H7 (cell line): ENCODE results near the gene KYAT1. TPM values are rescaled to one million over a fixed set of nuclear protein-coding genes. Genes with fewer than 3 reads are reported as not detected.
A peak's percentile ranks its signal among the peaks of the same experiment; 100 is the strongest.

Source experiments
- DNase-seq: peaks from one replicate; pipeline ENCODE4 v3.0.0; 2012
- H3K27me3 ChIP-seq: 2 replicates; pipeline ENCODE4 v1.6.0; 2011; ENCODE audit warnings: mild to moderate bottlenecking, low read length; ENCODE audit not compliant: control insufficient read depth, insufficient read depth
- H3K36me3 ChIP-seq: replicated peaks from 2 replicates; pipeline ENCODE4 v1.5.1; 2011; ENCODE audit warnings: low read length; ENCODE audit not compliant: control insufficient read depth, insufficient read depth
- H3K4me3 ChIP-seq: 2 replicates; pipeline ENCODE4 v1.5.1; 2011; ENCODE audit warnings: low read depth, mild to moderate bottlenecking, control low read depth, low read length, moderate library complexity; ENCODE audit not compliant: insufficient read depth
- total RNA-seq: library from RNA; depleted of rRNA; stranded (reverse); fragments of >200 nt; shearing (Covaris generic); gene quantifications from 2 replicates; pipeline ENCODE4 v1.2.3, GENCODE V29; 2014

The KYAT1 gene
- total RNA-seq, 1 experiment from 2014 or later = 47.9 TPM

GRCh38 chr9:128899566-128900322, 18.0 kb upstream of the KYAT1 start:
- peaks cover 2% of the 10 kb centered on the region; the same call in 1 of the 2 replicates for H3K36me3 ChIP-seq
- no peak for DNase-seq
- H3K27me3 ChIP-seq = no peaks in the 10 kb centered on the region
- H3K4me3 ChIP-seq = no peak overlapping the region

- no peaks in the 10 kb centered on the region for H3K27me3 ChIP-seq
- no peak for DNase-seq
- H3K36me3 ChIP-seq = peaks cover 2% of the 10 kb centered on the region; the same call in 1 of the 2 replicates
- no peak overlapping the region for H3K4me3 ChIP-seq
These were observed 17.3 kb upstream of the KYAT1 start for GRCh38 chr9:128898845-128899565.

DNA sequence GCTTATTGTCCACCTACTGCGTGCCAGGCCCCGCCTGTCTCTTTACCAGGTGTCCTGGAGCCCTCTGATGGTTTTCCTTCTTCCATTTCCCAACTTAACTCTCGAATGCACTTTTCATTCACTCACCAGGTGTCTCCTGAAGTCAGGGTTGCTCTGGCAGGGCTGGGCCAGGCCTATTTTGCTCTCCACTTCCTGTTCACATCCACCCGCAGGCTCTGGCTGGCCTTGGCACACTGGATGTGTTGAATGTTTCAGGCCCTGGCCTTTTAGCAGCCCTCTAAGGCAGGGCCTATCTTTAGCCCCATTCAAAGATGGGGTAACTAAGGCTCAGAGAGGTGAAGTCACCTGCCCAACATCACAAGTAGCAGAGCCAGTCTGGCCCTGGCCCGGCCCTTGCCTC, 16.6 kb upstream of the KYAT1 start:
- Histone ChIP-seq H3K27me3 (no peaks in the 10 kb centered on the region), H3K4me3 (no peak overlapping the region), H3K36me3 (peaks cover 2% of the 10 kb centered on the region)
- no peak for DNase-seq

GRCh38 chr9:128895556-128895955, 13.8 kb upstream of the KYAT1 start:
- peak; percentile 80 for DNase-seq
- Histone ChIP-seq H3K4me3 (no peak overlapping the region), H3K27me3 (no peaks in the 10 kb centered on the region), H3K36me3 (peaks cover 6% of the 10 kb centered on the region)

GRCh38 chr9:128894764-128895163, 13.0 kb upstream of the KYAT1 start:
- H3K4me3 ChIP-seq = no peak overlapping the region
- no peak for DNase-seq
- peaks cover 6% of the 10 kb centered on the region for H3K36me3 ChIP-seq
- H3K27me3 ChIP-seq = no peaks in the 10 kb centered on the region

DNA sequence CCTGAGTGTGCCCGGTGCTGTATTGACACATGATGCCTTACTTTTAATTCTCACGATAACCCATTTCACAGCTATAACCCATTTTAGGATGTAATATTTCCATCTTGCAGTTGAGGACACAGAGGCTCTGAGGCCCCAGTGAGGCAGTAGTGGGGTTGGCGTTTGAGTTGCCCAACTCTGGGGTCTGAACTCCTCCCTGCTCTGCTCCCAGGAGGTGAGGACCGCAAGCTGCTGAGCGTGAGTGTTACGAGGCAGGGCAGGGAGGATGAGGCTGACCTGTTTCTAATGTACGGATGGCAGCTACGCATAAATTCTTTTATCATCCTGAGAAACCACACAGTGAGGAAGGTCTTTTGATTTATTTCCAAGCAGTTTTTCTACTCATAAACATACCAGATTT, 11.6 kb upstream of the KYAT1 start:
- Histone ChIP-seq H3K27me3 (no peaks in the 10 kb centered on the region), H3K36me3 (peaks cover 10% of the 10 kb centered on the region), H3K4me3 (no peak overlapping the region)
- DNase-seq = peak; percentile 11

DNA sequence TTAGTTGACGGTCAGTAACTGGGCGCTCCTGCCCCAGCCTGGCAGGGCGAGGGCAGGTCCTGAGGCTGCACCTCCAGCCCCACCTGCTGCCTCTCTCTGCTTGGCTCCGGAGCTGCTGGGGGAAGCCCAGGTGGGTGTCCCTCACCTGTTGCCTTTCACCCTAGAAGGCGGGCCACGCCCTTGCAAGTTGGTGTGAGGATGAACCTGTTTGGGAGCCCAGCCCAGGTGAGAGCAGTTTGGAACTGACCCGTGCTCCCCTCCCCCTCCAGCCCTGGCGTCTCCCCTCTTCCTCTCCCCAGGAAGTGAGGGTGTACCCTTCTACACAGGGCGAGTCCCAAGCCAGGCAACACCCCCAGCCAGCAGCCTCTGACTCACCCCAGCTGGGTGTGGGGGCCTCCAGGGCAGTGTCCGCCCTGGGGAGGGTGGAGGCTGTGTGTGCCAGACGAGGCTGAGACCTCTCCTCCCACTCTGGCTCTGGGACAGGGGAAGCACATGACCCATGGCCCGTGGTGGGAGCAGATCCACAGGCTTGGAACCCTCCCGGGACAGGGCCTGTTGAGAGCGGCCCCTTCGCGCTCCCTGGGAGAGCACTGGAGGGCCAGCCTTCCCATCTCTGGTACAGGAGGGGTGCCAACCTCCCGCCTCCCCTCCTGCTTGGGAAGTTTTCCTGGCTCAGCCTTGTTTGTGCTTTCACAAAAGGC, 10.6 kb upstream of the KYAT1 start:
- no peaks in the 10 kb centered on the region for H3K27me3 ChIP-seq
- H3K4me3 ChIP-seq = no peak overlapping the region
- peak; percentile 47 for DNase-seq
- peaks cover 10% of the 10 kb centered on the region for H3K36me3 ChIP-seq

DNA sequence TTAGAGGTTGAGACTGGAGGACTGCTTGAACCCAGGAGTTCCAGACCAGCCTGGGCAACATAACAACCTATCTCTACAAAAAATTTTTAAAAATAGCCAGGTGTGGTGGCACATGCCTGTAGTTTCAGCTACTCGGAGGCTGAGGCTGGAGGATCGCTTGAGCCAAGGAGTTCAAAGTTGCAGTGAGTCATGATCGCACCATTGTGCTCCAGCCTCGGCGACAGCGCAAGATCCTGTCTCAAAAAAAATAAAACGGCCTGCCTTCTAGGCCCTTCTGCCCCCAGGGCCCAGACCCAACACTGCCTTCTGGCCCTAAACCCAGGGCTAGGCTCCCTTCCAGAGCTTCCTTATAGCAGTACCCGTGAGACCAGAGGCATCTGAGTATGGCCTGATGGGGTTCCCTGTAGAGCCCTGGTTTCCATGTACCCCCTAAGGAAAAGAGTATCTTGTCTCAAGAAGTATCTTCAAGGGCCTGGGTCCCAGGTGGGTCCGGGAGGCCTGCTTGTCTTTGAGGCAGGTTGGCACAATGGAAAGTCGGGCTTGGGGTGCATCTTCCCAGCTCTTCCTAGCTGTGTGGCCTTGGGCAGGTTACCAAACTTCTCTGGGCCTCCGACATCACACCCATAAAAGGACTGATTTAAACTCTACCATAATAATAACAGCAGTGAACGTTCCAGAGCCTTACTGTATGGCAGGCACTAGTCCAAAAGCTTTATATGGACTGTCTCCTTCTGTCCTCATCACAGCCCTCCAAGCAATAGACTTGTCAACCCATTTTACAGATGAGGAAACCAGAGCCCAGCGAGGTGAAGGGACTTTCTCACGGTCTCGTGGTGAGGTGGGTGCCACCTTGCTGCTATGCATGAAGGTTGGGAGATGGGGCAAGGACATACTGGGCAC, 9.8 kb upstream of the KYAT1 start:
- H3K36me3 ChIP-seq = peaks cover 12% of the 10 kb centered on the region
- no peaks in the 10 kb centered on the region for H3K27me3 ChIP-seq
- peak; percentile 9 for DNase-seq
- no peak overlapping the region for H3K4me3 ChIP-seq

DNA sequence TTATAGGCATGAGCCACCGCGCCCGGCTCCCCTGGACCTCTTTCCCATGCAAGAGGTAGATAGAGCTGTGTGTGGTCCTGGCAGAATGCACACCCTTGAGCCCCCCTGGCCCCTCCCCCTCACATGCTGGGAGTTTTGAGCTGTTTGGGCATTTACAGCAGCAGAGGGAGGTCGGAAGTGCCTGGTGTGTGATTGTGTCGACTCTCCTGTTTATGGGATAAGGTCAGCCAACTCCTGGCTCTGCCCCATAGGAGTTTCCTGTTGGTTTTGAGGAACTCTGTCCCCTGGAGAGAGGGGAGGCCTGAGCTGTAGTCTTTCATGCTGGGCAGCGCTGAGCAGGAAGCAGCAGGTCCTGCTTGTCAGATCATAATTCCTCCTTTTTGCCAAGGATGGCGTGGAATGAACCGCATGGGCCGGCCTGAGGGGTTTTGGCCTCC, 6.2 kb upstream of the KYAT1 start:
- no peaks in the 10 kb centered on the region for H3K27me3 ChIP-seq
- H3K4me3 ChIP-seq = no peak overlapping the region
- DNase-seq = peak; percentile 90
- peaks cover 12% of the 10 kb centered on the region for H3K36me3 ChIP-seq

- Histone ChIP-seq H3K4me3 (no peak overlapping the region), H3K36me3 (peaks cover 12% of the 10 kb centered on the region), H3K27me3 (no peaks in the 10 kb centered on the region)
- no peak for DNase-seq
These were observed 5.3 kb upstream of the KYAT1 start for GRCh38 chr9:128887049-128887448.

DNA sequence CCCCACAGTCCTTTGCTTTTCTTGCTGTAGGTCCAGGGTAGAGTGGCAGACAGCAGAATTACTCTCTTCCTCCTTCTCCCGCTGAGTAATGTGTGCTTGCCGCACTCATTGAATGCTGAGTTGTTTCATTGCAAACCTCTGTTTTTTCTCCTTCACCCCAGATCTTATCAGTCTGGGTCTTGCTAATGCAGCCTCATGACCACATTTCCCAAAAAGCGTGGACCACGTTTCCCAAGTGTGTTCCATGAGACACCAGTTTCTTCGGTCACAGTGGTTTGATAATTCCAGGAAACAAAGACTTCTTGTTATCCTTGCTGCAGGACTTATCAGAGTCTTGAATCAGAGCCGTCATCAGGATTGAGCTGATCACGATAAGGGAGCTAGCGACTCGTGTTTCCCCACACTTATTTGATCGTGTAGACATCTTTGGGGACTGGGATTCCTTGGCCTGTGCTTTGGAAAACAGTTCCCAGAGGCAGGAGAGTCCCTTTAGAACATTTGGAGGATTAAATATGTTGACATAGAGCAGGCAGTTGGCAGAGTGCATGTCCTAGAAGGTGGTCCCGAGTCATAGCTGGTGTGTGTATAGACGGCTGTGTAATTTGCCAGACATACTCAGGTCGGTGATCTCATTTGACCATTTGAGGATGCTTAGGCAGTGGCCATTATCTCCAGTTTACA, 4.6 kb upstream of the KYAT1 start:
- H3K36me3 ChIP-seq = peaks cover 10% of the 10 kb centered on the region
- DNase-seq = peak; percentile 23

DNA sequence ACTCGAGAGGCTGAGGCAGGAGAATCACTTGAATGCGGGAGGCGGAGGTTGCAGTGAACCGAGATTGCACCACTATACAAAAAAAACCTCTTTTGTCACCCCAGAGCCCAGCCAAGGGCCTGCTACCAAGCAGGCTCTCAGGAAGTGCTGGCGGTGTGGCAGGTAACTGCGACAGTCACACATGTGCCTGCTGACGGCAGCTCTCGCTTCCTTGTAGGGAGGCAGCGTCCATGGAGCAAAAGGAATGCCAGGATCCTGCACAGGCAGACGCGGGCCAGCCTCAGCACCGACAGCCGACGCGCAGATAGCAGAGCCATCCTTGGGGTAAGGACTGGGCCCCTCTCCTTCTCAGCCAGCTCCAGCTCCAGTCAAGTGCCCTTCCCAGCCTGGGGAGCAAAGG, 4.0 kb upstream of the KYAT1 start:
- peak; percentile 33 for DNase-seq
- Histone ChIP-seq H3K36me3 (peaks cover 10% of the 10 kb centered on the region), H3K27me3 (no peaks in the 10 kb centered on the region), H3K4me3 (no peak overlapping the region)

More for the DNA sequence above, 4.6 kb upstream of the KYAT1 start:
- H3K27me3 ChIP-seq = no peaks in the 10 kb centered on the region
- H3K4me3 ChIP-seq = no peak overlapping the region

GRCh38 chr9:128885376-128885775, 3.6 kb upstream of the KYAT1 start:
- Histone ChIP-seq H3K4me3 (no peak overlapping the region), H3K27me3 (no peaks in the 10 kb centered on the region), H3K36me3 (peaks cover 10% of the 10 kb centered on the region)
- peak; percentile 21 for DNase-seq
